HEK293 (cell line): ENCODE data around the gene CNPY4.

Experiments used
- BCL6B ChIP-seq: fragments of 450-650 bp; formaldehyde crosslinking; IDR thresholded peaks from 2 replicates; pipeline ENCODE4 v1.5.1; 2017; ENCODE audit warnings: missing biosample characterization, missing genetic modification characterization
- GLIS2 ChIP-seq: fragments of 450-650 bp; formaldehyde crosslinking; IDR thresholded peaks from 2 replicates; pipeline ENCODE4 v1.5.1; 2016; ENCODE audit warnings: missing biosample characterization, missing genetic modification characterization
- PRDM4 ChIP-seq: fragments of 450-650 bp; formaldehyde crosslinking; IDR thresholded peaks from 2 replicates; pipeline ENCODE4 v1.5.1; 2017; ENCODE audit warnings: missing biosample characterization, missing genetic modification characterization
- ZBTB11 ChIP-seq: fragments of 450-650 bp; formaldehyde crosslinking; conservative IDR thresholded peaks from 2 replicates; pipeline ENCODE4 v1.5.1; 2016; ENCODE audit warnings: low read depth, missing biosample characterization, missing genetic modification characterization
- ZBTB6 ChIP-seq: fragments of 450-650 bp; formaldehyde crosslinking; IDR thresholded peaks from 2 replicates; pipeline ENCODE4 v1.5.1; 2017; ENCODE audit warnings: missing biosample characterization, missing genetic modification characterization
- ZNF157 ChIP-seq: fragments of 450-650 bp; formaldehyde crosslinking; IDR thresholded peaks from 2 replicates; pipeline ENCODE4 v1.5.1; 2016; ENCODE audit warnings: missing biosample characterization, missing genetic modification characterization
- ZNF514 ChIP-seq: fragments of 450-650 bp; formaldehyde crosslinking; IDR thresholded peaks from 2 replicates; pipeline ENCODE4 v1.5.1; 2016; ENCODE audit warnings: missing biosample characterization, missing genetic modification characterization
- ZNF518A ChIP-seq: fragments of 450-650 bp; formaldehyde crosslinking; conservative IDR thresholded peaks from 2 replicates; pipeline ENCODE4 v1.5.1; 2016; ENCODE audit warnings: low read depth, missing biosample characterization, missing genetic modification characterization
- ZNF530 ChIP-seq: fragments of 450-650 bp; formaldehyde crosslinking; IDR thresholded peaks from 2 replicates; pipeline ENCODE4 v1.5.1; 2016; ENCODE audit warnings: low read depth, missing biosample characterization, missing genetic modification characterization
- ZNF580 ChIP-seq: fragments of 450-650 bp; formaldehyde crosslinking; IDR thresholded peaks from 2 replicates; pipeline ENCODE4 v1.5.1; 2016; ENCODE audit warnings: missing biosample characterization, missing genetic modification characterization
- ZNF776 ChIP-seq: fragments of 450-650 bp; formaldehyde crosslinking; IDR thresholded peaks from 2 replicates; pipeline ENCODE4 v1.5.0; 2017; ENCODE audit warnings: missing biosample characterization, missing genetic modification characterization, borderline replicate concordance

CNPY4 gene

GRCh38 chr7:100157334-100158228 lies 38.1 kb downstream of the CNPY4 start (continued):
- peak; percentile 76; the same call in 1 of the 2 replicates for TF ChIP-seq ZBTB6 (tag by site-specific recombination)
- TF ChIP-seq ZNF776 (tag by site-specific recombination), result no peak
- no peak for TF ChIP-seq ZNF580 (tag by site-specific recombination)
- TF ChIP-seq ZNF530 (tag by site-specific recombination), result no peak
- TF ChIP-seq ZNF157 (tag by site-specific recombination), result no peak
- peak; percentile 7 for TF ChIP-seq ZBTB11
- peak; percentile 78 for TF ChIP-seq GLIS2 (tag by site-specific recombination)
- TF ChIP-seq ZNF518A (tag by site-specific recombination), result no peak
- TF ChIP-seq PRDM4, result no peak
- no peak for TF ChIP-seq ZNF514
- TF ChIP-seq BCL6B, result no peak
